Natural killer cell (primary cell): ENCODE data around the gene ZNF30. TPM values are rescaled to one million over a fixed set of nuclear protein-coding genes. Genes with fewer than 3 reads are reported as not detected.
"Not testable (repeated sequence)": the region's sequence is repeated elsewhere in the genome, so short reads cannot be mapped to it uniquely, and the experiment has no call there.

Experiments
- ATAC-seq, 3 donors: fragments of 150-1000 bp in 2 of 3; fragments of 200-7000 bp in 1 of 3; cut with Tn5 transposase; 1 replicate in 1 of 3; 2 replicates in 2 of 3; pipeline ENCODE4 v1.10.0; 2021; ENCODE audit warnings: mild to moderate bottlenecking in 2 of 3, moderate library complexity in 2 of 3
- DNase-seq, 2 donors: peaks; one replicate each; pipeline versions ENCODE4 v3.0.0 to v3.0.0-alpha.2; 2013 to 2021; ENCODE audit warnings: mixed read lengths in 1 of 2
- H3K27ac ChIP-seq: one replicate; pipeline ENCODE4 v1.5.1; 2013; ENCODE audit warnings: mild to moderate bottlenecking, low read length
- H3K27me3 ChIP-seq: one replicate; pipeline ENCODE4 v1.6.1; 2013; ENCODE audit warnings: low read length; ENCODE audit not compliant: control insufficient read depth, insufficient read depth
- H3K36me3 ChIP-seq: one replicate; pipeline ENCODE4 v1.6.1; 2013; ENCODE audit warnings: low read length; ENCODE audit not compliant: control insufficient read depth, insufficient read depth
- H3K4me1 ChIP-seq: one replicate; pipeline ENCODE4 v1.6.1; 2013; ENCODE audit warnings: low read length; ENCODE audit not compliant: control insufficient read depth, insufficient read depth
- H3K4me3 ChIP-seq: one replicate; pipeline ENCODE4 v1.5.1; 2013; ENCODE audit warnings: low read length
- H3K9me3 ChIP-seq: one replicate; pipeline ENCODE4 v1.6.1; 2013; ENCODE audit warnings: low read length; ENCODE audit not compliant: control insufficient read depth, insufficient read depth
- H3K27ac Mint-ChIP-seq, 2 donors: one replicate each; pipeline ENCODE4 v1.8.0; 2022; ENCODE audit warnings: mild to moderate bottlenecking in 2 of 2, mixed read lengths in 2 of 2, moderate library complexity in 1 of 2
- H3K27me3 Mint-ChIP-seq, 2 donors: one replicate each; pipeline ENCODE4 v1.8.0; 2022; ENCODE audit warnings: low read depth in 2 of 2, mixed read lengths in 2 of 2
- H3K36me3 Mint-ChIP-seq: one replicate; pipeline ENCODE4 v1.8.0; 2022; ENCODE audit warnings: mixed read lengths
- H3K4me1 Mint-ChIP-seq, 2 donors: one replicate each; pipeline ENCODE4 v1.8.0; 2022; ENCODE audit warnings: mixed read lengths in 2 of 2
- H3K4me3 Mint-ChIP-seq: one replicate; pipeline ENCODE4 v1.8.0; 2022; ENCODE audit warnings: mild to moderate bottlenecking, moderate library complexity, mixed read lengths
- H3K9me3 Mint-ChIP-seq, 2 donors: one replicate each; pipeline ENCODE4 v1.8.0; 2022; ENCODE audit warnings: mixed read lengths in 2 of 2
- CTCF ChIP-seq: fragments of 200-600 bp; IDR thresholded peaks from one replicate; pipeline ENCODE4 v1.8.0; 2022; ENCODE audit warnings: antibody characterized with exemption
- WGBS: methylation state at CpG from one replicate; pipeline ENCODE4 v1.1.7; 2013; ENCODE audit warnings: missing lambda C conversion rate; ENCODE audit not compliant: insufficient coverage; 5-methylcytosine and 5-hydroxymethylcytosine counted together
- intact Hi-C: fragments of 100-400 bp; cut with micrococcal nuclease; formaldehyde crosslinking; loops from one replicate; pipeline ENCODE4 v1.14.2; 2022
- total RNA-seq, 4 donors: library from RNA; stranded (reverse); fragments of 120-200 nt in 1 of 4; gene quantifications; one replicate each; pipeline versions ENCODE4 v1.2.3 to v1.2.4, GENCODE V29; 2013 to 2022

Gene ZNF30
- total RNA-seq, 3 donors from 2014 or later (not counting 1 experiment from before 2014, with no cell fraction given): 2.7 to 4.3 (median 3.8) TPM

DNA sequence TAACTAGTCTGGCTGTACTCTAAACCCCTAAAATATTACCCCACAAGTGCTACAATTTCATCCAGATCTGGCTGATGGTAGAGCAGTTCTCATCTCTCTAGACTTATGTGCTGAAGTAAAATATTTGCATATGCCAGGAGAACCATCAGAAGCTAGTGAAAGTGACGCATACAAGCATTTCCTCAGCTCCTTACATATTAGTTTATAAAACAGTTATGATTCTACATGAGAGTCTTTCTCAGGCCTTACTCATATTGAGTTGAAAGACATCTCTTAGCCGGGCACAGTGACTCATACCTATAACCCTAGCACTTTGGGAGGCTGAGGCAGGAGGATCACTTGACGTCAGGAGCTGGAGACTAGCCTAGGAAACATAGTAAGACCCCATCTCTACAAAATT lies 15.9 kb upstream of the ZNF30 start:
- intact Hi-C loops: no loop called here
- no peak for TF ChIP-seq CTCF
- no peak overlapping the region for H3K4me3 ChIP-seq
- WGBS: 96% methylated on average over 2 of the region's 3 CpGs
- peaks cover 8% of the 10 kb centered on the region for H3K36me3 Mint-ChIP-seq
- H3K27me3 Mint-ChIP-seq: peaks cover 25 to 27% of the 10 kb centered on the region in 2 donors
- H3K9me3 Mint-ChIP-seq: peaks cover 0 to 5% of the 10 kb centered on the region in 2 donors
- no peaks in the 10 kb centered on the region for H3K9me3 ChIP-seq
- H3K27ac ChIP-seq: no peak overlapping the region
- H3K4me1 Mint-ChIP-seq: peaks cover 0 to under 1% of the 10 kb centered on the region in 2 donors
- H3K4me1 ChIP-seq: no peaks in the 10 kb centered on the region
- DNase-seq (no peak), ATAC-seq (no peak)
- H3K27ac Mint-ChIP-seq: no peak overlapping the region
- peaks cover 2% of the 10 kb centered on the region for H3K27me3 ChIP-seq
- no peak overlapping the region for H3K4me3 Mint-ChIP-seq
- no peaks in the 10 kb centered on the region for H3K36me3 ChIP-seq

DNA sequence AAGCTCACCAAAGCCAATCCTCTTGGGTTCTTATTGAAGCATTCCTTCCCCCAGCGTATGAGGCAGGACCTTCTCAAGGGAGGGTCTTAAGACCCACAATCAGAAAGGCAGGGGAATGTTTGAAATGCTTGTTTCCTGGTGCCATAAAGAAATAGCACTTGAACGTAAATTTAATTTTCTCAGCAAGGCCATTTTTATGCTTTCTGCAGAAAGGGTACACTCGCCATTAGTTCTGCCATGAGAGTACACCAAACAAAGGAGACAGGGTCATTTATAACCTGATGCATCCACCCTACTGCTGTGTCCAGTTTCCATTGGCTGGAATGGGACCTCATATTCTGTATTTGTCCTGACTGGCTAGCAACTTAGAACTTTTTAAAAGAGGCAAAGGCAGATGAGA lies 9.6 kb upstream of the ZNF30 start:
- H3K9me3 Mint-ChIP-seq, H3K4me1 Mint-ChIP-seq, H3K4me3 ChIP-seq, H3K4me1 ChIP-seq, H3K27ac Mint-ChIP-seq, intact Hi-C loops, H3K36me3 ChIP-seq, H3K27ac ChIP-seq, H3K36me3 Mint-ChIP-seq, ATAC-seq, DNase-seq, H3K27me3 ChIP-seq, H3K4me3 Mint-ChIP-seq: not testable (repeated sequence)
- peaks cover 9 to 14% of the 10 kb centered on the region in 2 donors for H3K27me3 Mint-ChIP-seq
- 87% methylated on average over 3 of the region's 3 CpGs for WGBS
- H3K9me3 ChIP-seq: peaks cover 14% of the 10 kb centered on the region

DNA sequence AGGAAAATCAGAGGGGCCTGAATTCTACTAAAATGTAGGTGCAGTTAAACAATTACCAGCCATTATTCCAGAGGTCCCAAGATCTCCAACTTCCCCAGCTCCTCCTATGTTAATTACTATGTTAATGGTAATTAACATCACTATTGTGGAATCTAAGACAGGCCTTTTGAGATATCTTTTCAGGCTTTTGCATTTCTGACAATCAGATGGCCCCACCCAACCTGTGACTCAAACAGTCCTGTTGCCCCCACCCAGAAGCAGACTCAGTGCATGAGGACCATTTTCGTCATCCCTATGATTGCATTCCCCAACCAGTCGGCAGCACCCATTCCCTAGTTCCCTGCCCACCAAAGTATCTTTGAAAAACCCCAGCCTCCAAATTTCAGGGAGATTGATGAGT lies 8.5 kb upstream of the ZNF30 start:
- Mint-ChIP-seq H3K4me3 (no peak overlapping the region), H3K27ac (no peak overlapping the region), H3K36me3 (no peaks in the 10 kb centered on the region), H3K27me3 (peaks cover 10 to 12% of the 10 kb centered on the region in 2 donors), H3K4me1 (no peaks in the 10 kb centered on the region), H3K9me3 (peaks cover 4 to 8% of the 10 kb centered on the region in 2 donors)
- Histone ChIP-seq H3K9me3 (peaks cover 14% of the 10 kb centered on the region), H3K36me3 (no peaks in the 10 kb centered on the region), H3K4me3 (no peak overlapping the region), H3K27me3 (no peaks in the 10 kb centered on the region), H3K27ac (no peak overlapping the region), H3K4me1 (no peaks in the 10 kb centered on the region)
- intact Hi-C loops: no loop called here
- WGBS: 88% methylated on average over 2 of the region's 2 CpGs
- TF ChIP-seq CTCF: no peak
- no peak for ATAC-seq
- DNase-seq: no peak

- H3K4me1 ChIP-seq, H3K36me3 ChIP-seq, ATAC-seq, H3K27ac ChIP-seq, DNase-seq, H3K4me3 ChIP-seq, H3K4me3 Mint-ChIP-seq, H3K4me1 Mint-ChIP-seq, H3K9me3 Mint-ChIP-seq, intact Hi-C loops, H3K36me3 Mint-ChIP-seq, H3K27me3 ChIP-seq, H3K27ac Mint-ChIP-seq: not testable (repeated sequence)
- peaks cover 12 to 16% of the 10 kb centered on the region in 2 donors for H3K27me3 Mint-ChIP-seq
- 69% methylated on average over 7 of the region's 8 CpGs for whole genome bisulfite sequencing
- peaks cover 14% of the 10 kb centered on the region for H3K9me3 ChIP-seq
Observed at GRCh38 chr19:34920090-34920786, 6.5 kb upstream of the ZNF30 start.
